GM20000 (cell line): ENCODE measurements around the gene CFAP46.
"Not testable (repeated sequence)": the region's sequence is repeated elsewhere in the genome, so short reads cannot be mapped to it uniquely, and the experiment has no call there.

Source experiments
- DNase-seq: peaks from one replicate; pipeline ENCODE4 v3.0.0; 2012; ENCODE audit warnings: low spot score
- TF ChIP-seq, protein P1 (sequence below): IDR thresholded peaks from 2 replicates; pipeline ENCODE4 v1.5.1; 2012; ENCODE audit warnings: mild to moderate bottlenecking, control low read depth; ENCODE audit errors: extremely low read depth, missing control alignments

Gene CFAP46

DNA sequence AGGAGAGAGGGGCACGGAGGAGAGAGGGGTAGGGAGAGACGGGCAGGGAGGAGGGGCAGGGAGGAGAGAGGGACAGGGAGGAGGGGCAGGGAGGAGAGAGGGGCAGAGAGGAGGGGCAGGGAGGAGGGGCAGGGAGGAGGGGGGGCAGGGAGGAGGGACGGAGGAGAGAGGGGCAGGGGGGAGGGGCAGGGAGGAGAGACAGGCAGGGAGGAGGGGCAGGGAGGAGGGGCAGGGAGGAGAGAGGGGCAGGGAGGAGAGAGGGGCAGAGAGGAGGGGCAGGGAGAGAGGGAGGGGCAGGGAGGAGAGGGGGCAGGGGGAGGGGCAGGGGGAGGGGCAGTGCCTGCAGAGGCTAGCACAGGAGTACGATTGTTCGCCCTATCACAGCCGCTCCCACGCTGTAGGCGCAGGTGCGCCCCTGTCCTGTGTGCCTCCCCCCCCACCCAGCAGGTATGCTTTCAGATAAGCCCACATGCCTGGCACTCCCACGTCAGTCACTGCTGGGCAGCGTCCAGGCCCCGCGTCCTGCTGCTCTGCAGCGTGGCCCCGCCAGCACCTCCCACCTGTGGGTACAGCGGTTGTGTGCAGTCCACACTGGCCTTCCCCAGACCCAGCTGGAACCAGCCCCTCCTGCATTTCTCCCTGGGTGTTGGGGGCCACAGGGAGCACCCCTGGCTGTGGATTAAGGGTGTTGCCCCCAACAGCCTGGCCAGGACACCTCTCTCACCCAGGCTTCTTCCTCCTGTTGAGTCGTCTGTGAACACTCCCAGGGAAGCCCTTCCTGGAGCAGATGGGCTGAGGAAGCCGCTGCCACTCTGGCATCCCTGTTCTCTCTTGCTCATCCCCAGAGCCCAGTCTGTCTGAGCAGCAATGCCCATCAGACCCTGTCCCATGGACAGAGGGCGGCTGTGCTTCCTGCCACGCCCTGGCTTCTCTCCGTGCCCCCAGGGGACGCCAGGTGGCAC lies 167.2 kb downstream of the CFAP46 start:
- TF ChIP-seq, protein P1, sequence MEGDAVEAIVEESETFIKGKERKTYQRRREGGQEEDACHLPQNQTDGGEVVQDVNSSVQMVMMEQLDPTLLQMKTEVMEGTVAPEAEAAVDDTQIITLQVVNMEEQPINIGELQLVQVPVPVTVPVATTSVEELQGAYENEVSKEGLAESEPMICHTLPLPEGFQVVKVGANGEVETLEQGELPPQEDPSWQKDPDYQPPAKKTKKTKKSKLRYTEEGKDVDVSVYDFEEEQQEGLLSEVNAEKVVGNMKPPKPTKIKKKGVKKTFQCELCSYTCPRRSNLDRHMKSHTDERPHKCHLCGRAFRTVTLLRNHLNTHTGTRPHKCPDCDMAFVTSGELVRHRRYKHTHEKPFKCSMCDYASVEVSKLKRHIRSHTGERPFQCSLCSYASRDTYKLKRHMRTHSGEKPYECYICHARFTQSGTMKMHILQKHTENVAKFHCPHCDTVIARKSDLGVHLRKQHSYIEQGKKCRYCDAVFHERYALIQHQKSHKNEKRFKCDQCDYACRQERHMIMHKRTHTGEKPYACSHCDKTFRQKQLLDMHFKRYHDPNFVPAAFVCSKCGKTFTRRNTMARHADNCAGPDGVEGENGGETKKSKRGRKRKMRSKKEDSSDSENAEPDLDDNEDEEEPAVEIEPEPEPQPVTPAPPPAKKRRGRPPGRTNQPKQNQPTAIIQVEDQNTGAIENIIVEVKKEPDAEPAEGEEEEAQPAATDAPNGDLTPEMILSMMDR: no peak
- DNase-seq: no peak

DNA sequence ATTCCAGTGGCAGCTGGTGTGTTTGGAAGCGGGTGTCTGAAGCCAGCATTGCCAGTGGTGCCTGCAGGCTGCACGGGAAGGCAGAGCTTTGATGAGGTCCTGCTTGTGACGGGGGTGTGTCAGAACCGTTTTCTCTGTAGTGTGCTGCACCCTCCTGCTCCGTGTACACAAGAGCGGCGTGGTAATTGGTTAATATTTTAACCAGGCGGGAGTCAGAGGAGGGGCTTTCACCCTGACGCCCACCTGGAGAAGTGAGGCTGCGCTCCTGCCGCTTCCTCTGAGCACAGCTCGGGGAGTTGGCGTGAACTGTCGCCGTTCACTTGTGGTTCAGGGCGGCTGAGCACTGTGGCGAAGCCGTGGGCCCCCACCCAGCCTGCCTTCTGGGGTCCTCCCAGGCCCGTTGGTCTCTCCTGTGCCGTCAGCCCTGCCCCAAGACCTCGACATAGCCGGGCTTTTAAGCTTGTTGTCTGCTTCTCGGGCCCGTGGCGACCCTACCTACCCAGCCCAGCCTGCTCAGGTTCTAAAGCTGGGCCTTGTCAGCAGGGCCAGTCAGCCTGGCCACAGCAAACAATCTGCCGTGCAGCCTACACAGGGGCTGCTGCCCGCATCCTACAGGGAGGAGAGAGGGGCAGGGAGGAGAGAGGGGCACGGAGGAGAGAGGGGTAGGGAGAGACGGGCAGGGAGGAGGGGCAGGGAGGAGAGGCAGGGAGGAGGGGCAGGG lies 168.0 kb downstream of the CFAP46 start:
- no peak for DNase-seq
- TF ChIP-seq, protein P1: no peak

DNA sequence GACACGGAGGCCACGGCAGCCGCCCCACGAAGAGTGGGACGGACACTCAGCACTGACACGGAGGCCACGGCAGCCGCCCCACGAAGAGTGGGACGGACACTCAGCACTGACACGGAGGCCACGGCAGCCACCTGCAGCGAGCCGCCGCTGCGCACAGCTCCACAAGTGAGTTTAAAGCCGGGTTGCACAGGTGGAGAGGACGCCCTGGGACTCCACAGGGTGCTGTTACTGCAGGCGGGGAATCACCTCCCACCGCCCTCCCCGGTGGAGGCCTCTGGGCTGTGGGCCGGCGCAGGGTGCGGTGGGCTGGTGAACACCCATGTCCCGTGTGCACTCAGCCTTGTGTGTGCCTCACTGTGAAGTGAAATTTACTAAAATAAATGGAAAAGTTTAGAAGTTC lies 169.6 kb downstream of the CFAP46 start:
- not testable (repeated sequence) for DNase-seq

DNA sequence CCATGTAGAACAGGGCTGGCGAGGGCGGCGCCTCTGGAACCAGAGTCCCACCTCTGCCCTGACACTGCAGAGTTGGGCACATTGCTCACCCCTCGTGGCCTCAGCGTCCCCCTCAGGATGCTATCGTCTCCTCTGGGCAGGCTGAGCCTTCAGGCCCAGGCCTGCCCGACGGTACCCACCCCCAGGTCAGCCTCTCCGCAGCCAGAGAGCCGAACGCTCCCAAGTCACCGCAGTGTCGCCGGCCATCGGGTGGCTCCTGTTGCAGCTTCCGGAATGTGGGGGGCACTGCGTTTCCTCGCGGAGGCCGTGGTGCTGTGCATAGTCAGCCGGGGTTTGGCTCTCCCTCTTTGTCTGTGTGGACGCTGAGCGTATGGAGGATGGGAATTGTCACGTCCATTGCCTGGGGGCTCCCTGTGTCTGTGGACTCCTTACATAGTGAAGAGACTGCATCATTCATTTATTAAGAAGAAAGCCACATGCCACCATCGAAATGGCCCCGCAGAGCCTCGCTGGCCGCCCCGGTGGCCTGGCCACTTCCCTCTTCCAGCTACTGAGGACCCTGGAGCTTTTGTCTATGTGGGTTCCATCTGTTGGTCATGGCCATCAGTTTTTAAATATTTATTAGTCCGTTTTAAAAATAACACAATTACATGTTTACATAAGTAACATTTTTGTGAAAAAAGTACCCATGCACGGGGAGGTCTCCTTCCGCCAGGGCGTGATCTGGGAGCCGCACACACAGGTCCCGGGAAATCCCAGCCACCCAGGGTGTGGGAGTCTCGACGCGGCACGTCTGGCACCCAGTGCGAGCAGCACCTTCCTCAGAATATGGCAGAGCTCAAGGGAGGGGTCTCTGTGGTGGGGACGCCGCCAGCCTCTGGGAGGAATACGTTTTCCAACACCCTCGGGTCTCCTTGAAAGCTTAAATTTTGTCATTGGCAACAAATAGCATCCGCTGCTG lies 172.0 kb downstream of the CFAP46 start:
- TF ChIP-seq, protein P1: no peak
- DNase-seq: no peak

DNA sequence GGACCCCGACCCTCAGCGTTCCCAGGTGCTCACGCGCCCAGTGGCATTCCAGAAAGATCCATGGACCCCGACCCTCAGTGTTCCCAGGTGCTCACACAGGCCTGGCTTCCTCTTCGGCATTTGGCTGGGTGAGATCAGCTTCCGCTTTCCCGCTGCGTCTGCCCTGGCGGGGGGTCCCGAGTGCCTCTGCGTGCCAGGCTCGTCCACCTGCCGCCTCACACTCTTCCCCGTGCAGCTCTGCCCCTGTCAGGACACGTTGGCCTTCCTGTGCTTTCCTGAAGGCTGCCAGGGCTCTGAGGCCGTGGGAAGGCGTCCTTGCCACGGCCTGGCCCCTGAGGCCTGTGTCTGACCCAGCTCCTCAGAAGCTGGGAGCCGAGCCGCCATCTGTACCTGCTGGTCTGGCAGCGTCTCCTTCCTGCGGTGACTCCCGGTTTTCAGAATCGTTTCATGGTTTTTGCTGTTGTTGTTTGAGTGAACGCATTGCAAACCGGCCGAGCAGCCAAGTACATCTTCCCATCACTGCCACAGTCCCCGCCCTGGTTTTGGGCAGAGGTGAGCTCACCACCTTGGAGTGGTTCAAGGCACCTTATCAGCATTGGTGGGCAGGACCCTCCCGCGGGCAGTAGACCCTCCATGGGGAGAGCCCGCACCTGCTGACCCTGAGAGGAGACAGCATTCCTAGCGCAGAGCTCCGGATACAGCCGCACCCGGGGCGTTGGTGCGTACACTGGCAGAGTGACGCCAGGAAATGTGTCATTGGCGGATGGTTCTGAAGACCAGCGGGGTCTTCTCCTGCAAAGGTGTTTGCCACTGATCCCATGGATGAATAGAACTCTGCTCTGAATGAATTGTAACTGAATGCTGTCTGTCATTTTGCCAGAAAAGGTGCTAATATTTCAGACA lies 173.8 kb downstream of the CFAP46 start:
- TF ChIP-seq, protein P1: no peak
- DNase-seq: no peak

DNA sequence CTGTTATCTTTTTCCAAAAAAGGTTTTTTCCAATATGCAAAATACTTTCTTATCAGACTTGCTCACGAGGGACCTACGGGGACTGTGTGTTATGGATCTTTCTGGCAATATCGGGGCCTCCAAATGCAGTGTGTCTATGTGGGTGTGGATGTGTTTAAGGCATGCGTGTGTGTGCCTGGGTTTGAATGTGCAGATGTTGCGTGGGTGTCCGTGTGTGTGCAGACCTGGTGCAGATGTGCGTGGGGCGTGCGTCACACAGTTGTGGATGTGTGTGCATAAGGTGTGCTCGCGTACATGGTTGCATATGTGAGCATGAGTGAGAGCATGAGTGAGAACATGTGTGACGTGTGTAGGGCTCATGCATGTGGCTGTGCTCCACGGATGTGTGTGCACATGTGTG lies 176.1 kb downstream of the CFAP46 start:
- TF ChIP-seq, protein P1: no peak

More for the DNA sequence above, 176.1 kb downstream of the CFAP46 start:
- DNase-seq: no peak
